ENCODE measurements around the gene AMPD1.

The AMPD1 gene

DNA sequence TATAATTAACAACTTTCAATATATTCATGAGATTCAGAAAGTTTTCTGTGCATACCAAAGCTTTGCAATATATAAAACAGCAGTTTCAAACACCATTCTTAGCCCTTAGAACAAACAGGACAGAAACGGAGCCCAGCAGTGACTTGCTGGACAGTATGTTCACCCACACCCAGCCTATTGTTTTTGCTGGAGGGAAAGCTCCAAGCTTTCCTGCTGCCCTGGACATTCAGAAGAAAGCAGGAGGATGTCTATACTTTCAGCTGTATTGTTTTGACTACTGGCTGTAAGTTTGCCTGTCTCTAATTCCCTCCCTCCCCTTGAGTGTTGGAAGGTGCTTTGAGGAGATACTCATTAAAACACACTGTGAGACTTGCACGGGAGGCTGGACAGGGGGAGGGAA lies 35.1 kb downstream of the AMPD1 start:
- FAIRE-seq = no peak
- DNase-seq (ENCODE audit: insufficient read length, low spot score) = no peak
- TF ChIP-seq SPI1 (IDR thresholded peaks at IDR 0.05; ENCODE audit: low read depth, low read length) = no peak
- TF ChIP-seq POLR2AphosphoS5 (IDR thresholded peaks at IDR 0.05; ENCODE audit: low read depth, low read length) = no peak
- TF ChIP-seq TAF1 (IDR thresholded peaks at IDR 0.05; ENCODE audit: low read depth, low read length) = no peak
- no peak for TF ChIP-seq PAX5 (IDR thresholded peaks at IDR 0.05; ENCODE audit: insufficient read depth, low read length, severe bottlenecking)
- no peak for TF ChIP-seq POLR2A (IDR thresholded peaks at IDR 0.05; ENCODE audit: low read depth, low read length)
- no peak for TF ChIP-seq POU2F2 (IDR thresholded peaks at IDR 0.05; ENCODE audit: low read depth, low read length)

- FAIRE-seq = no peak
- DNase-seq (ENCODE audit: insufficient read length, low spot score) = no peak
- TF ChIP-seq SPI1 (IDR thresholded peaks at IDR 0.05; ENCODE audit: low read depth, low read length) = no peak
- TF ChIP-seq POU2F2 (IDR thresholded peaks at IDR 0.05; ENCODE audit: low read depth, low read length) = no peak
- TF ChIP-seq POLR2AphosphoS5 (IDR thresholded peaks at IDR 0.05; ENCODE audit: low read depth, low read length) = no peak
- no peak for TF ChIP-seq TAF1 (IDR thresholded peaks at IDR 0.05; ENCODE audit: low read depth, low read length)
- no peak for TF ChIP-seq POLR2A (IDR thresholded peaks at IDR 0.05; ENCODE audit: low read depth, low read length)
- TF ChIP-seq PAX5 (IDR thresholded peaks at IDR 0.05; ENCODE audit: insufficient read depth, low read length, severe bottlenecking) = no peak
These were observed 43.5 kb downstream of the AMPD1 start for GRCh38 chr1:114651893-114652292.

DNA sequence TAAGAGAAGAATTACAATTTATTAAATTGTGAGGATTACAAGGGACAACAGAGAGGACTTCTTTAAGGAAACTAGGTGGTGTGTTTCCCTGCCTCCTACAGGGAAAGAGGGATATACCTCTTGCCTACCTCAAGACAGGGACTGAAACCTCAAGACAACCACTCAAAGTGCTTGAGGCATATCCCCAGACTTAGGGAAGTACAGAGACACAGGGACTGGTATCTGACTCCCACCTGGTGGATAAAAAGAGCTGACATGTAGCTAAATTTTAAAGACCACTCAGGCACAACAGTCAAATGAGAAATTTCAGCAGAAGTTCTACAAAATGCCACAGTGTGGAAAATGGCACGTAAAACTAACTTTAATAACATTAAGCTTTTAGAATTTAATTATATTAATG lies 46.8 kb downstream of the AMPD1 start:
- TF ChIP-seq PAX5 (IDR thresholded peaks at IDR 0.05; ENCODE audit: insufficient read depth, low read length, severe bottlenecking) (no peak), POLR2AphosphoS5 (IDR thresholded peaks at IDR 0.05; ENCODE audit: low read depth, low read length) (no peak)
- DNase-seq (ENCODE audit: insufficient read length, low spot score) (no peak), FAIRE-seq (no peak)

DNA sequence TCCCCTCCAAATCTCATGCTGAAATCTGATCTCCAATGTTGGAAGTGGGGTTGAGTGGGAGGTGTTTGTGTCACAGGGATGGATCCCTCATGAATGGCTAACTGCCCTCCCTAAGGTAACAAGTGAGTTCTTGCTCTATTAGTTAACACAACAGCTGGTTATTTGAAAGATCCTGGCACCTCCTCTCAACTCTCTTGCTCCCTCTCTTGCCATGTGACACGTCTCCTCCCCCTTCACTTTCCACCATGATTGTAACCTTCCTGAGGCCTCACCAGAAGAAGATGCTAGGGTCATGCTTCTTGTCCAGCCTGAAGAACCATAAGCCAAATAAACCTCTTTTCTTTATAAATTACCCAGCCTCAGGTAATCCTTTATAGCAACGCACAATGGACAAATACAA lies 54.0 kb downstream of the AMPD1 start:
- TF ChIP-seq TAF1 (IDR thresholded peaks at IDR 0.05; ENCODE audit: low read depth, low read length) (no peak), PAX5 (IDR thresholded peaks at IDR 0.05; ENCODE audit: insufficient read depth, low read length, severe bottlenecking) (no peak), POLR2A (IDR thresholded peaks at IDR 0.05; ENCODE audit: low read depth, low read length) (no peak), POU2F2 (IDR thresholded peaks at IDR 0.05; ENCODE audit: low read depth, low read length) (no peak), SPI1 (IDR thresholded peaks at IDR 0.05; ENCODE audit: low read depth, low read length) (no peak), POLR2AphosphoS5 (IDR thresholded peaks at IDR 0.05; ENCODE audit: low read depth, low read length) (no peak)
- no peak for FAIRE-seq
- no peak for DNase-seq (ENCODE audit: insufficient read length, low spot score)

DNA sequence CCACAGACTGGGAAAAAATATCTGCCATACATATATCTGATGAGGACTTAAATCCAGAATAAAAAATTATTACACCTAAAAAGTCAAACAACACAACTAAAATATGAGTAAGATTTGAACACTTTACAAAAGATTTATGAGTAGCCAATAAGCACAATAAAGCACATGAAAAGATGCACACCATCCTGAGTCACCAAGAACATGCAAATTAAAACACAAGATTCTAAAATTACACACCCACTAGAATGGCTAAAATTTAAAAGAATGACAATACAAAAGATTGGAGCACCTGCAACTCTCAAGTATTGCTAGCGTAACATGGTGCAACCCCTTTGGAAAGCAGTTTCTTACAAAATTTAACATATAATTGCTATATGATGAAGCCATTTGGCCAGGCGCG lies 56.4 kb downstream of the AMPD1 start:
- TF ChIP-seq POLR2A (IDR thresholded peaks at IDR 0.05; ENCODE audit: low read depth, low read length) (no peak), SPI1 (IDR thresholded peaks at IDR 0.05; ENCODE audit: low read depth, low read length) (no peak), TAF1 (IDR thresholded peaks at IDR 0.05; ENCODE audit: low read depth, low read length) (no peak), POLR2AphosphoS5 (IDR thresholded peaks at IDR 0.05; ENCODE audit: low read depth, low read length) (no peak), PAX5 (IDR thresholded peaks at IDR 0.05; ENCODE audit: insufficient read depth, low read length, severe bottlenecking) (no peak), POU2F2 (IDR thresholded peaks at IDR 0.05; ENCODE audit: low read depth, low read length) (no peak)

GRCh38 chr1:114632427-114632826 lies 62.9 kb downstream of the AMPD1 start:
- FAIRE-seq (no peak), DNase-seq (ENCODE audit: insufficient read length, low spot score) (no peak)

More for the DNA sequence above, 56.4 kb downstream of the AMPD1 start:
- FAIRE-seq (no peak), DNase-seq (ENCODE audit: insufficient read length, low spot score) (no peak)

GRCh38 chr1:114627107-114627506 lies 68.2 kb downstream of the AMPD1 start:
- no peak for DNase-seq (ENCODE audit: insufficient read length, low spot score)
- TF ChIP-seq PAX5 (IDR thresholded peaks at IDR 0.05; ENCODE audit: insufficient read depth, low read length, severe bottlenecking) (no peak), SPI1 (IDR thresholded peaks at IDR 0.05; ENCODE audit: low read depth, low read length) (no peak), POU2F2 (IDR thresholded peaks at IDR 0.05; ENCODE audit: low read depth, low read length) (no peak), POLR2AphosphoS5 (IDR thresholded peaks at IDR 0.05; ENCODE audit: low read depth, low read length) (no peak)
- FAIRE-seq = no peak

More at GRCh38 chr1:114632427-114632826, 62.9 kb downstream of the AMPD1 start:
- TF ChIP-seq POU2F2 (IDR thresholded peaks at IDR 0.05; ENCODE audit: low read depth, low read length) (no peak), PAX5 (IDR thresholded peaks at IDR 0.05; ENCODE audit: insufficient read depth, low read length, severe bottlenecking) (no peak)

- no peak for FAIRE-seq
- no peak for DNase-seq (ENCODE audit: insufficient read length, low spot score)
- TF ChIP-seq SPI1 (IDR thresholded peaks at IDR 0.05; ENCODE audit: low read depth, low read length) = no peak
- no peak for TF ChIP-seq PAX5 (IDR thresholded peaks at IDR 0.05; ENCODE audit: insufficient read depth, low read length, severe bottlenecking)
- no peak for TF ChIP-seq POLR2A (IDR thresholded peaks at IDR 0.05; ENCODE audit: low read depth, low read length)
- no peak for TF ChIP-seq POU2F2 (IDR thresholded peaks at IDR 0.05; ENCODE audit: low read depth, low read length)
- no peak for TF ChIP-seq TAF1 (IDR thresholded peaks at IDR 0.05; ENCODE audit: low read depth, low read length)
- no peak for TF ChIP-seq POLR2AphosphoS5 (IDR thresholded peaks at IDR 0.05; ENCODE audit: low read depth, low read length)
These were observed 72.0 kb downstream of the AMPD1 start for GRCh38 chr1:114623364-114623763.

Data from GM12891 (cell line).